NCI-H2107 (cell line): ENCODE data around the gene GPR61.
A peak's percentile ranks its signal among the peaks of the same experiment; 100 is the strongest.

Source experiments
- DNase-seq: peaks from one replicate; lab custom pipeline; 2025; lab: John Stamatoyannopoulos, UW

Gene GPR61

DNA sequence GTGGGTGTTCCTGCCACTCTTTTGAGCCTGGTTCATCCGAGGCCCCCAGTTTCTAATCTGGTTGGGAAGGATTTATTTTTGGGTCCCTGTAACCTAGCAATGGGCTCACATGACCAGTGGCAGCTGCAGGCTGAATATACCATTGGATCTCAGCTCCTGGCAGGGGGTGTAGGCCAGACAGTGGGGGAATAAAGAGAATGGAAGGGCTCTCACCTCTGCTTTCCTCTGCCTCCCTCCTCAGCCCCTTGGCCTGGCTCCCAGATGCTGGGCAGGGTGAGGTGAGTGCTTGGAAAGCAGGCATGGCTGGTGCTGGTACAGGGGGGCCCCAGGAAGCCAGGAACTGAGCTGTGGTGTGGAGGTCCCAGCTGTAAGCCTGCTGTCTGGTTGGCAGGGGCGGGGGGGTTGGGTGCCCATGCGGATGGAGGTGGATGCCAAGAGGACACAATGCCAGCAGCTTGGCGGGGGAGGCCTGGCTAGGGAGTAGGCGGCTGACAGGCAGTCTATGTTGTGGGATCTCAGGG, 3.6 kb upstream of the GPR61 start:
- peak; percentile 76 for DNase-seq

DNA sequence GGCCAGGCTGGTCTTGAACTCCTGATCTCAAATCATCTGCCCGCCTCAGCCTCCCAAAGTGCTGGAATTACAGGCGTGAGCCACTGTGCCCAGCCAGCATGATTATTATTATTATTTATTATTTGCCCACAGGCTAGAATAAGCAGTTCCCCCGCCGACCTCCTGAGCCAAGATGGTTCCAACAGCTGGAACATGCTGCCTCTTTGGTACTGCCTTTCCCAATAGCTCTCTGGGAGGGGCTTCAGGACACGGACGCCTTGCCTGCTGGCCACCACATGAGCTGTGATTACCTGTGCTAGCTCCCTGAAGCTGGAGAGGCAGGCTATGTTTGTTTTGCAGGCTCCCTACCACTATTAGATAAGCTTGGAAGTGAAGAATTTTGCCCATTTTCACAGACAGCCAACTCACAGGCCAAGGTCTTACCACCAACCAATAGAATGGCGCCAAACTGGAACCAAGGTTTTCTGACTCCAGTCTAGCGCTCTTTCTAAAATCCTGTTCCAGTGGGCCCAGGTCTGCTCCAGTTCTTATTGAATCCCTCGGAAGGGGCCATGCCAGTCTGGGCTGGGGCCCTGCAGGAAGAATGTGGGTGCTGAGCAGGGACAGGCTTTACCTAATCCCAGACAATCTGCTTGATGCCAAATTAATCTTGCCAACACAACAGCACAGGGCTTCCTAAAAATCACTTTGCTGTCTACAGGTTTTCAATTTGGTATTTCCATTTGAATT, 2.1 kb upstream of the GPR61 start:
- no peak for DNase-seq

DNA sequence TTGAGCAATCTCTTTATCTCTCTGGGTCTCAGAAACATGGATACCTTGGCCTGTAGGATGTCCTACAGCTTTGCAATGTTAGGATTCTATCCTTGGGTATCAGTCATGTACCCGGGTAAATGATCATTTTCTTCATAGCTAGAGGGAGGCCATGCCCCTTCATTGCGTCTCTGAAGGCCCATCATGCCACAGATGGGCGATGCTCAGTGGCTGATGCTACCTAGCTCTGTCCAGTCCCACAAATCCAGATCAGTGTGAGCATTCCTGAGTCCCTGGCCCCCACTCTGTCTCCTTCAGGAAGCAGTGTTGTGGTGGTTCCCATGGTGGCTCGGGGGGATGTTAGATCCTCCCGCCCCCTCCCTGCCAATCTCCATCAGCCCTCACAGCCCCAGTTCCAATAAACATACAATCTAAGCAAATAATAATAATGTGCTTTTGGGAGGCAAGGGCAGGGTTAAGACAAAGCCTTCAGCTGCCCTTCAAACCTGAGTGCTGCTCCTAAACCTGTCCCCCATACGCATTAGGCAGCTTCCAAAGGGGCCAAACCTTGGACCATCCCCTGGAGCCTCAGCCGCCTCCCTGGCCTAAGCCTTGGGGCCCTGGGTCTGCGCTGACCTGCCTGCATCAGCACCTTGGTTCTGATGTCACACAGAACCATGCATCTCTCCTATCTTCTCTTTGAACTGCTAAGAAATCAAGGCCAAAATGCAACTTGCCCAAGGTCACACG, 681 bp upstream of the GPR61 start:
- DNase-seq: no peak

DNA sequence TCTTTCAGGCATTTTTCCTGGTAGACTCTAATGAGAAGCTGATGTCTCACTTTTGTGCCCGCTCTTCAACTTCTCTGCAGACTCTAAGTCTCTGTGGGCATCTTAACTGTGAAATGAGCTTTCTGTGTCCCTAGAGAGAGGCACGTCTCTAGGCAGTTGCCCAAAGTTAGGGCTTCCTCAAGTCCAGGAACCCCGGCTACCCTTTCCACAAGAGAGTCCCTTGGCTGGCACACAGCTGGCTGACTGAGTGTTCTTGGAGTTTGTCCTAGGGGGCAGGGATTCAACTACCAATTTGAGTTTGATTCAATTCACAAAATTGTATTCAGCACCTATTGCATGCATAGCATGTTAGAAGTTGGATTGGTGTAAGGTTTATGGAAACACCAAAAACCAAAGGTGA, 1.4 kb downstream of the GPR61 start:
- no peak for DNase-seq

DNA sequence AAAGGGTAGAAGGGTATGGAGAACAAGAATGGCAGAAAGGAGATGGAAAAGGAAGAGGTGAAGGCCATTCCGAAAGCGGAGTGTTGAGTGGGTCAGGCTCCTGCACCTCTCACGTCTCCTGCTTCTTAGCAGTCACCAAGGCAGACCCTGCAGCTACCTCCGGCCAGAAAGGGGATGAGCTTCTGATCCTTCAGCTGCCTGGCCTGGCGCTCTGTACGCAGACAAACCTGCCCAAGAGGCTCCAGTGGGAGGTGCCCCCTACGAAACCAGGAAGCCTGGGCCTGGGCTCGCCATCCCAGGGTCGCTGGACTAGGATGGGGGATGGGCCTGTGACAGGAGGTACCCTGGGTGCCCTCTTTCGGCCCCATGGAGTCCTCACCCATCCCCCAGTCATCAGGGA, 3.0 kb downstream of the GPR61 start:
- DNase-seq: no peak

DNA sequence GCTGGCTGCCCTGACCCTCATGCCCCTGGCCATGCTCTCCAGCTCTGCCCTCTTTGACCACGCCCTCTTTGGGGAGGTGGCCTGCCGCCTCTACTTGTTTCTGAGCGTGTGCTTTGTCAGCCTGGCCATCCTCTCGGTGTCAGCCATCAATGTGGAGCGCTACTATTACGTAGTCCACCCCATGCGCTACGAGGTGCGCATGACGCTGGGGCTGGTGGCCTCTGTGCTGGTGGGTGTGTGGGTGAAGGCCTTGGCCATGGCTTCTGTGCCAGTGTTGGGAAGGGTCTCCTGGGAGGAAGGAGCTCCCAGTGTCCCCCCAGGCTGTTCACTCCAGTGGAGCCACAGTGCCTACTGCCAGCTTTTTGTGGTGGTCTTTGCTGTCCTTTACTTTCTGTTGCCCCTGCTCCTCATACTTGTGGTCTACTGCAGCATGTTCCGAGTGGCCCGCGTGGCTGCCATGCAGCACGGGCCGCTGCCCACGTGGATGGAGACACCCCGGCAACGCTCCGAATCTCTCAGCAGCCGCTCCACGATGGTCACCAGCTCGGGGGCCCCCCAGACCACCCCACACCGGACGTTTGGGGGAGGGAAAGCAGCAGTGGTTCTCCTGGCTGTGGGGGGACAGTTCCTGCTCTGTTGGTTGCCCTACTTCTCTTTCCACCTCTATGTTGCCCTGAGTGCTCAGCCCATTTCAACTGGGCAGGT, 3.8 kb downstream of the GPR61 start:
- DNase-seq: no peak

DNA sequence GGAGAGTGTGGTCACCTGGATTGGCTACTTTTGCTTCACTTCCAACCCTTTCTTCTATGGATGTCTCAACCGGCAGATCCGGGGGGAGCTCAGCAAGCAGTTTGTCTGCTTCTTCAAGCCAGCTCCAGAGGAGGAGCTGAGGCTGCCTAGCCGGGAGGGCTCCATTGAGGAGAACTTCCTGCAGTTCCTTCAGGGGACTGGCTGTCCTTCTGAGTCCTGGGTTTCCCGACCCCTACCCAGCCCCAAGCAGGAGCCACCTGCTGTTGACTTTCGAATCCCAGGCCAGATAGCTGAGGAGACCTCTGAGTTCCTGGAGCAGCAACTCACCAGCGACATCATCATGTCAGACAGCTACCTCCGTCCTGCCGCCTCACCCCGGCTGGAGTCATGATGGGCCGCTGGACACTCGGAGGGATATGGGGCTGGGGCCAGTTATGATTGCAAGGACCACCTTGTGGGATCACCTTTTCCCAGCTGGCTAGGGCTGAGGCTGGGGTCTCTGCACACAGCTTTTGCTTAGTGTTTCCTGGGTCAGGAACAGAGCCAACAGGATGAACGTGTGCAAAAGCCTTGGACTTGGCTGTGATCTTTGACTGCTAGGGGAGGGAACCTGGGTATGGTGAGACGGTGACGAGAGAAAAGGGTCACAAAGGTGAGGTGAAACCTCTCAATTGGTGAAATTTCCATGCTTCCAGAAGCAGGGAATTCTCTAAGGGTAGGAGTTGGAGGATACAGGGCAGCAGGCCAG, 4.5 kb downstream of the GPR61 start:
- no peak for DNase-seq

DNA sequence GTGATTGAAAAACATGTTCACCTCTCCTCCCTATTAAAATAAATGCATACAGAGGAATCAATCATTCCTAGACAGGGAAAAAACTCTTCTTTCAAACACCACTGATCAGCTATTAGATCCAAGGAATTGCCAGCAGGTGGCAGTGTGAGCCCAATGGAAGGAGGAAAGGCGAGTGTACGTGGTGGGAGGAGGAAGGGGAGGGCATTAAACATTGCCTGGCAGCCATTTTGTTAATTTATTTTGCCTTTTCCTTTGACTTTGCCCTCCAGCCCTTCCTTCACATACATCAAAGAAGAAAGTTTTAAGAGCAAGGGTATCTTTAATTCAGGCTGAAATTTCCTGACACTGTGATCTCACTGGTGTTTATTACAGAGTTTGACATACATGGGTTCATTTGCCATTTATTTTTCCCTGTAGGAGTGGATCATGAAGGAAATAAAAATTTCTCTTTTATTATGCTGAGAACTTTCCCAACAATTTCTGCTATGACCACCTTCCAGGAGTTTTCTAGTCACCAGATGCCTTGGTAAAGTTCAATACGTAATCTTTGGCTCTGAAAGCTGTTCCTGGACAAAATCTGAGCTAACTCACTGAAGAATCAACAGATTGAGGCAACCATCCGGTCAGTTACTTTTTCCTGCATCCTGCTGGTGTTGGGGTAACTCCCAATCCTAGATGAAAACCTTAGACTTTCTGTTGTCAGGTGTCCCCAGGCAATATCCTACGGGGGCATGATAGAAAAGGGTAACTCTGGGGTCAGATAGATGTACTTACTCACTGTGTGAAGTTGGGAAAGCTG, 6.8 kb downstream of the GPR61 start:
- DNase-seq: peak; percentile 93

DNA sequence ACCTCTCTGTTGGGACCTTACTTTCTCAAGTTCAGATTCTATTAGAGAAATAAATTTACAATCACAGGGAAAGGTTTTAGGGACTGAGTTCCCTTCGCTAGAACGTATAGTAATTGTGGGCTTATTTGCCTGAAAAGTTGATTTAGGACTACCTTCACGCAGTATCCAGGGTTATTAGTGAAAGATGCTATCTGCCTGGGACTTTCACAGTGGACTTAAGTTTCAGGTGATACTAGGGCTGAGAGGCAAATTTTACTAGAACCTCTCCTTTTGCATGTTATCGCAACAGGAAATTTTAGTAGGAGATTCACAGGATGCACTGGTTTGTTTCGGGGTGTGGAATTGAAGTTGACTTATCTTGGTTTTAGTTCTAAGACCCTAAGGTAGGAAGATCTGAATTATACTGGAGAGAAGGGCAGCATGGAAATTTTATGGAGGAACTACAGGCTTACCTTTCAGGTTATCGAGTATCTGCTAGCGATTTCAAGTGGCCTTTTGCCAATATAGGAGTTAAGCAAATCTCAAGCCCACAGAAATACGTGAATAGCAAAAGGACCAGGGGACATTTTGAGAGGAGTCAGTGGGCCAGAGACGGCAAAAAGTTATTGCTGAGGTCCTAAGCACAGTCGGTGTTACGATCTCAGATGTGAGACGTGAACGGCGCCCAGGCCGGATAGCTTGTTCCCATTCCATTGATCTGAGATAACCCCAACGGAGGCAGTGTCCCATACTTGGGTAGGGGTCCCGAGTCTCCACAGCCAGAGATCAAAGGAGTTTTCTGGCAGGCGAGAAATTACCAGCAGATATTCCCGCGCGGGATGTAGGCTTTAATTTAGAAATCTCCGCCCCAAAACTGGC, 8.0 kb downstream of the GPR61 start:
- DNase-seq: no peak

DNA sequence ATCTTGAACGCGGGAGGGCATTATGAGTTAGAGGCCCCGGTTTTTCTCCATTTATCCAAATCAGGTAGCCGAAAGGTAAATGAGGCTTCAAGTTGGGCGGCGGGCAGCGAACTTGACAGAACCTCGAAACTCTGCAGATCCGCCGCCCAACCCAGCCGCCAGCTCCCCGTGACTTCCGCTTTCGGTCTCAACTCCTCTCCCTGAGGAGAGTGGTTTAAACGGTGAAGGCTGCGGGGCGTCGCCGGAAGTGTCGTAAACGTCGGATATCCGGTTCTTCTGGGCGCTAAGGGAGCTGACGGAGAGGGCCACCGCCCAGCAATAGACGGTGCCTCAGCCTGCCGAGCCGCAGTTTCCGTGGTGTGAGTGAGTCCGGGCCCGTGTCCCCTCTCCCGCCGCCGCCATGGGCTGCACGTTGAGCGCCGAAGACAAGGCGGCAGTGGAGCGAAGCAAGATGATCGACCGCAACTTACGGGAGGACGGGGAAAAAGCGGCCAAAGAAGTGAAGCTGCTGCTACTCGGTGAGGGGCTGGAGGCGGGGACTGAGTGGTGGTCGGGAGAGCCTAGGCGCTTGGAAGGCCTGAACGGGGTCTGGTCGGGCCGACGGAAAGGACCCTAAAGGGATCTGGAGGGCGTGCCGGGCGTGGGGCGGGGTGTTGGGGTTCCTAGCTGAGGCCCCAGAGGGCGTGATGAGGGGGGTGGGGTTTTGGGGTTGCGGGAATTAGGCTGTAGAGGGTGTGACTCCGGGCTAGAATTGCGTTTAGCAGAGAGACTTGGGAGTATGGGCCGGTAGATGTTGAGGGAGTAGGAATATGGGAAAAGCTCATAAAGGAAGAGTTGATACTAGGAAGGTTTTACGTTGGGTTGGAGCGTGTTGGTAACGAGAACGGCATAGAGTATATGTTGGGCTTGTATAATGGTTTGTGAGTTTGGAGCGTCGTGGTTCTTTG, 8.9 kb downstream of the GPR61 start, which contains the start of gene GNAI3:
TSS of gene GNAI3 (plus strand) at position 295 of the 947 bp plus-strand sequence. CDS start at position 401, 106 bp downstream.
- peak; percentile 91 for DNase-seq

DNA sequence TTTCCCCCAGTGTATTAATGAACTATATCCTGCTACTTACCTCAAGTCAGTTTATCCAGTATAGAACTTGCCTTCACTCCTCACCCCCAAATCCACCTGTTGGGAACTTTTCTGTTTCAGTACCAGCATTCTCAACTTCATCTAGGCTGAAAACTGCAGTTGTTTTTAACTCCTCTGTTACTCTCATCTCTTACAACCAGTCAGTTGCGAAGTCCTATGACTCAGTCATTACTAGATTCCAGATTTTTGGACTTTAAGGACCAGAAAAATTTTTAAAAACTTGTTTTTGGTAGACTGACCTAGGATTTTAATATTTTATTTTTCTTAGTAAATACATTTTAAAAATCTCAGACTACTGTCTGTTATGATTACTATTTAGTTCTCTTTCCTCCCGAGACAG, 16.9 kb downstream of the GPR61 start:
- no peak for DNase-seq

DNA sequence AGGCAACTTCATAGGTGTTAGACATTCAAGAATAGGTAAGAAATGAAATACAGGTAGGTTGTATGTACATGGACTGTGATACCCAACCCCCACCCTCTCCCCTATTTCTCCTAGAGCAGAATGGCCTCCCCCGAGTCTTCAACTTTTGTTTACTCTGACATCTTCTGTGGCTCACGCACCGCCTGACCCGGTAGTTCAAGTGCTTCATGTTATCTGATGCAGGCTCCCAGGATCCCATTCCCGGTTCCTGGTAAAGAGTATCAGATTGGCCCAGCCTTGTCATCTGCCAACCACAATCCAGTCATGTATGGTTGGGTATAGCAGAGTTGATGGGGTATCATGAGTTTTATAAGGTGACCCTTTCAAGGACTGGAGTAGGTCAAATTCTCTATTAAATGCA, 17.8 kb downstream of the GPR61 start:
- DNase-seq: no peak

DNA sequence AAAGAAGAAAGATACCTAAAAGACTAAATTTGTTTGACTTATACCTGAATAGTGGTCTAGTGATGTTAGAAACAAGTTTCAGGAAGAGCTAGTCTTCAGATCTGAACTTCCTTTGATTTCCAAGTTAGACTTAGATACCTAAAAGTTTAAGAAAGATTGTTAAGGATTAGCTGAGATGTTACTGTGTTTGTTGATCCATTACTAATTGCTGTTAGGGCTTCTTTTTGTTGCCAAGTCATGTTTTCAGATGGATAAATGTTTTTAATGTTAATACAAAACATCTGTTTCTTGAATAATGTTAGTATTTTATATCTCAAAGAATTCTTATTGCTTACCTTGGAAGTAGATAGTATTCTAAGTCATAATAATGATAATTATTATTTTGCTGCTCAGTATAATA, 20.3 kb downstream of the GPR61 start:
- DNase-seq: no peak

DNA sequence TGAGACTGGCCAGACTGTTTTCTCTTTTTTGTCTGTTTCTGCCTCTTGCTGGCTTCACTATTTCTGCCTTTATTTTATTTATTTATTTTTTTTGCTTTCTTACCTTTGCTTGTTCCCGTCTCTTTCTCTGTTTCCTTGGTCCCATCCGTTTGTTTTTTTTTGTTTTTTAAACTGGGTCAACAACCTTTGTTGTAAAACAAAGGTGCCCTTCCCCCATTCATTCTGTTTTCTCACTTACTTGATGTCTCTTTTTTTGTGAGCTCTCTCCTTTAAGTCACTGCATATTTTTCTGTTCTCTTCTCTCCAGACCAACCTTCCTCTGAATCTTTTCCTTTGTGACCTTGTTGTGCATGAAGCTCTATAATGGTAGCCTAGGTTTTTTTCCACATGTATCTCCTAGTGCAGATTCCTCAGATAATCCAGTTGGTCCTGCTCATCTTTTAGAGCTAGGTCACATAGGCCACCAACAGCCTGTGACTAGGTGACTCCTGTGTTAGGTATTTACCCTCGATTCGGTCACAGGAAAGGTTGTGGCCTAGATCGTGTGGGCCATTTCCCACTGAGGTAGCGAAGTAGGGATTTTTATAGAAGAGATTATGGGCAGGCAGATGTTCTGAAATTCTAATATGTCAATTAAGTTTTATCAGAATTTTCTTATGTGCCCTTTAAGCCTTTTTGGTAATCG, 24.7 kb downstream of the GPR61 start:
- no peak for DNase-seq

DNA sequence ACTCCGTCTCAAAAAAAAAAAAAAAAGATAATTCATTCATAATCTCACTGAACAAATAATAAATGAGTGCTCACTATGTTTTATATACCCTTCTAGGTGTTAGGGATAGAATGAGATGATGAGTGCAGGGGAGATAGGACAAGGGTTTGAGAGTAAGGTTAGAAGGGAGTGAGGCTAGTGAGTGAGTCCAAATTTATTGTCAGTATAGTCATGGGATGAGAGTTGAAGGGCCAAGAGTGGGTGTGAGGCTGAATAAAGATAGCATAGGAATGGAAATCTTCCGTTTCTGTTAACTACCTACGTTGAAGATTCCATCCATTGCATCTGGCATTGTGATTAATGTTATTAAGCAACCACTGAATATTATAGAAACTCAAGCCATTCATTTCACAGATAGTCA, 25.6 kb downstream of the GPR61 start:
- DNase-seq: no peak

DNA sequence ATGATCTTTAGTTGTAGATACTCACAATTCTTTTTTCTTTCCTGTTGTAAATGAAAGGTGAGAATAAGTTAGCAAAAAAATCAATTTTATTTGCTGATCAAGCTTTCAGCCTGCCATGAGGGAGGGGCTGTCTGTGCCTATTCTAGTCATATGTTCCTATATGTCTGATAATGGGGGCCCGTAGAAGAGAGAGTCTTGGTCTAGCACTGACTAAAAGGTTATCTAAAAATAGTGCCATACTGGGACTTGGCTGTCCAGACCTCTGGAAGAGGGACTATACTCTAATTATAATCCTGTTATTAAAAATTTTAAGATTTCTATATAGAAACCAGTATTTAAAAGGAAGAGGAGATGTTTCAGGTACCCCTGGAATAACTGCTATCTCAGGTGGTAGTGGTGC, 27.3 kb downstream of the GPR61 start:
- no peak for DNase-seq

DNA sequence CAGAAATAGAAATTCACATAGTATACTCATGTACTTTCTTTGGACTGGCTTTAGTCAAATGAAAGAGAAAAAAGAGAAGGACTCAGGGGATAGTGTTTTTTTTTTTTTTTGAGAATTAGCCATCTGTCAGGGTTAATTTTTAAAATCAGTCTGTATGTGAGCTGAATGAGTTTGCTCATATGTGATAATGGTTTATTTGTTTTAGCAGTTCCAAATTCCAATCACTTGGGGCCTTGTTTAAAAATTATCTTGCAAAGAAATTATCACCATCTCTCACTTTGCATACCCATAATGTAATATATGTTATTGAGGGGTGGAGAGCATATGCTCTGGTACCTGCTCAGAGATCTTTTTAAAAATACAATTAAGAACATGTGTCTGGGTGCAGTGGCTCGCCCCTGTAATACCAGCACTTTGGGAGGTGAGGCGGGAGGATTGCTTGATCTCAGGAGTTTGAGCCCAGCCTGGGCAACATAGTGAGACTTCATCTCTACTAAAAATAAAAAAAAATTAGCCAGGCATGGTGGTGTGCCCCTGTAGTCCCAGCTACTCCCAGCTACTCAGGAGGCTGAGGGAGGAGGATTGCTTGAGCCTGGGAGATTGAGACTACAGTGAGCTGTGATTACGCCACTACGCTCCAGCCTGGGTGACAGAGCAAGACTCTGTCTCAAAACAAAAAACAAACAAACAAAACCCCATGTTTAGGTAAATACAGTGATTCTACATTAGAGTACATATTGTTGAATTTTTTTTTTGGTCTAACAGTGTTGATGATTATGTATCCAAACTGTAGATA, 28.4 kb downstream of the GPR61 start:
- DNase-seq: no peak

DNA sequence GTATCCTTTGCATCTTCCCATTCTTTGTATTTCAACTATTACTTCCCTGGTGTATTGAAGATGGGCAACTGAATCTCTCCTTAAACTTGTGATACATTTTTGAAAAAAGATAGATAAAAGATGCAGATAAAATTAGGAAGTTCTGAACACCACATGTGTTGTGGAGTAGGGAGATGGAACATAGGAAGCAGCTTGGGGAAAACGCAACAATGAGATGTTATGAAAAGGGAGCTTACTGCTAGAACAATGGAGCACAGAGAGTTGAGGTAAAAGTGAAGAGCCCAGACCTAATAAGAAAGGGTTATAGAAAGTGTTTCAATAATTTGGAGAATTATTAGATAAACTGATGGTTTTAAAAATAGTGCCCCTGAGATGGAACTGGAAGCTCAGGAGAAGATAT, 29.7 kb downstream of the GPR61 start:
- no peak for DNase-seq
